HG03108 (cell line): ENCODE data around the gene RAB3IL1.
"Not testable (repeated sequence)": the region's sequence is repeated elsewhere in the genome, so short reads cannot be mapped to it uniquely, and the experiment has no call there.

Experiments used
- ATAC-seq: cut with Tn5 transposase; IDR thresholded peaks from one replicate; pipeline ENCODE4 v1.9.1; 2021; ENCODE audit warnings: moderate library complexity; ENCODE audit not compliant: unreplicated experiment

The RAB3IL1 gene

GRCh38 chr11:61887839-61888494 lies 29.4 kb downstream of the RAB3IL1 start:
- no peak for ATAC-seq

GRCh38 chr11:61886643-61887042 lies 30.7 kb downstream of the RAB3IL1 start:
- no peak for ATAC-seq

DNA sequence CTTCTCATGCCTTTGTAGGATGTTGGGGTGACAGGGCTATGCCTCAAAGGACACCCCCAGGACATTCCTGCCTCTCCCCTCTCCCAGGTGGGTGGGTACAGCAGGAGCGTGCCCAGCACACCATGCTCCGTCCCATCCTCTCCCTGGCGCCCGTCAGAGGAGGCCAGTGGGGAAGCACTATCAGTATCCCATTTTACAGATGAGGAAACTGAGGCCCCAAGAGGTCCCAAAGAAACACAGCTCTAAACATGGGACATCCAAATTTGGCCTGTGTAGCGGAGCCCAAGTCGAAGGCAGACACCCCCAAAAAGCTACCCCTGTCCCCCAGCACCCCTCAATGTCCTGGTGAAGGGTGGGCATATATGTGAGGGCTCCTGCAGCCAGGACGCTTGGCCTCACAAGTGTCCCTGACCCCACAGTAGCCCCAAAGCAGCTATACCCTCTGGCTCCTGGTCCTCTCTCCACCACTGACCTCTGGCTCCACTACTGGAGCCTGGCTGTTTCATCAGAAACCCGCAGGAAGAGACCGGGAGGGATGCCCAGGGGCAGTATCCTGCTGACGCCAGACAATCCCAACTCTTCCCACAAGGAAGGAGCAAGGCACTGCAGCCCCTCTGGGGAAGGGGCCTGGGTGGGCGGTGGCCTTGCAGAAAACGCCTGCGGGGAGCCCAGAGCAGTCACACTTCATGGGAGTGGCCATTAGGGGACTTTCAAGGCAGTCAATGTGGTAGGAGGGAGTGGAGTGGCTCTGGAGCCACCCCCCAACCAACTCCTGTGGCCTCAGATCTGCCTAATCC lies 31.4 kb downstream of the RAB3IL1 start:
- no peak for ATAC-seq

- no peak for ATAC-seq
These were observed 32.1 kb downstream of the RAB3IL1 start for GRCh38 chr11:61885166-61885778.

DNA sequence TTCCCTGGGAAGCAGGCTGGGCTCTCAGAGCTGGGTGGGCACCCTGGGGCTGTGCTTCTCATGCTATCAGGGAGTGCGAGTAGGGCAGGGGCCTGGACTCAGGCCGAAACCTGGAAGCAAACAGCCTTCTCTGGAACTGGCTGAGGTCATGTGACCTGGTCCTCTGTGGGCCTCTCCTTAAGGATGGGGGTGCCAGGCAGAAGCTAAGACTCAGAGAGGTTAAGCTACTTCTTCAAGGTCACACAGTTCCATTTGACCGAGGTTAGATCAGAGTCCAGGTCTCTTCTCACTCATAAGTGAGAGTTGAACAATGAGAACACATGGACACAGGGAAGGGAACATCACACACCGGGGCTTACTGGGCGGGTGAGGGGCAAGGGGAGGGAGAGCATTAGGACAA lies 33.4 kb downstream of the RAB3IL1 start:
- ATAC-seq, result no peak

DNA sequence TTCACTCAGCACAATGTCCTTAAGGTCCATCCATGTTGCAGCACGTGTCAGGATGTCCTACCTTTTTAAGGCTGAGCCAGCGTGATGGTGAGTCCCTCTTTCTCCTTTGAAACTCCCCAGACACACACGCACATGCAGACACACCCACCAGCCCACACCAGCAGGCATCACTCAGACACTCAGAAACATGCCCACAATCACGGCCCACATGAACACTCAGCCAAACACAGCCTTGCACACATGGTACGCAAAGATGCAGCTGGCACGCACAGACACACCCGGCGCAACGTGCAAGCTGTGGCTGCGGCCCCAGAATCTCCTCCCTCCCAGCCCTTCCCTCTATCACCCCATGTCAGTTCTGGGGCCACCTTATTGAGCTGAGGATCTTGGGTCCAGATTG lies 34.0 kb downstream of the RAB3IL1 start:
- no peak for ATAC-seq

GRCh38 chr11:61882879-61883278 lies 34.5 kb downstream of the RAB3IL1 start:
- no peak for ATAC-seq

DNA sequence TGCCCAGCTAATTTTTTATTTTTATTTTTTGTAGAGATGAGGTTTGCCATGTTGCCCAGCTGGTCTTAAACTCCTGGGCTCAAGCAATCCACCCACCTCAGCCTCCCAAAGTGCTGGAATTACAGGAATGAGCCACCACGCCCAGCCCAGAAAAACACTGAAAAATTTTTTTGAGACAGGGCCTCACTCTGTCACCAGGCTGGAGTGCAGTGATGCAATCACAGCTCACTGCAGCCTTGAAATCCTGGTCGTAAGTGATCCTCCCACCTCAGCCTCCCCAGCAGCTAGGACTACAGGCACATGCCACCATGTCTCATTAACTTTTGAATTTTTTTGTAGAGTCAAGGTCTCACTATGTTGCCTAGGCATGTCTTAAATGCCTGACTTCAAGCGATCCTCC lies 35.1 kb downstream of the RAB3IL1 start:
- not testable (repeated sequence) for ATAC-seq

DNA sequence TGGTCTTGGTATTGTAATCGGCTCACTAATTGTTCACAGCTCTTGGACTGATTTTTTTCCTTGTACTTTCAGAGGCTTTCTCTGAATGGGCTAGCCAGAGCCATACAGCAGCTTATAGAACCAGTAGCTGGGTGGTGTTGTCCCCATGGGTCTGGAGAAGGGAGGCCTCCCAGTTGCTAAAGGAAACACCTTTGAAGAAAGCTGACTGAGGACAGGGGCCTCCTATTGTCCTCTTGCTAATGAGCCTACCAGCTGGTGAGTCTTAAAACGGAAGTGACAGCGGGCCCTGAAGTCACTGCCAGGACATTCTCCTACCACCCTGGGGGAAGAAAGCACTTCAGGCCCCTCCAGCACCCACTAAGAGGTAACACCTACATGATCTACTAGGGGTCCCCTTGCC lies 36.0 kb downstream of the RAB3IL1 start:
- ATAC-seq, result no peak

DNA sequence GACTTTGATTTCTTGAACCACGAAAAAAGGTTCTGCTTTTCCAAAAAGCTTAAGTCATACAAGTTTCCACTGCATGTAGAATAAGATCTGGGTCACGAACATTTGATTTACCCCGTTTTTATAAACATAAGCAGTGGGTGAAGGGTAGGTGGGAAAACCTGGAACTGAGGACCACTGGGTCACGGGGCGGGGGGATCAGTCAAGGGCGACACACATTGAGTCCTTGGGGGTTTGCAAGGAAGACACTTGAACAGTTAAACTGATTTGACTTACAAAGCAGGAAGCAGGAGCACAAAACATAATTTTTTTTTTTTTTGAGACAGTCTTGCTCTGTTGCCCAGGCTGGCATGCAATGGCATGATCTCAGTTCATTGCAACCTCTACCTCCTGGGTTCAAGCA lies 36.9 kb downstream of the RAB3IL1 start:
- ATAC-seq, result no peak

DNA sequence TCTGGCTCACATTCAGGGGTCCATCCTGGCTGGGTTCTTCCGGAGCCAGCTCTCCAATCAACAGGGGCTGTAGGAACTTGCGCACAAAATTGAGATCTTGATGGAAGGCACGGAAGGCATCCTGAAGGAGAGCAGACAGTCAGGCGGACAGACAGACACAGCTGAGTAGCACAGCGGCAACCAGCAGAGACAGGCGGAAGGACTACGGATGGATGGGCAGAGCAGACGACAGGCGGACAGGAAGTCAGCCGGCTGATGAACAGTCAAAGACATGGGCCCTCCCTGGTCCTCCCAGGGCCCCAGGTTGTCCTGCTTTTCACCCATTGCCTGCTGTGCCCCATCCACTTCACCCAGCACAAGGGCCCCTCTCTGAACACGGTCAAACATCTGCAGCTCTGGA lies 37.3 kb downstream of the RAB3IL1 start:
- ATAC-seq, result no peak

- no peak for ATAC-seq
These were observed 38.2 kb downstream of the RAB3IL1 start for GRCh38 chr11:61879152-61879551.

DNA sequence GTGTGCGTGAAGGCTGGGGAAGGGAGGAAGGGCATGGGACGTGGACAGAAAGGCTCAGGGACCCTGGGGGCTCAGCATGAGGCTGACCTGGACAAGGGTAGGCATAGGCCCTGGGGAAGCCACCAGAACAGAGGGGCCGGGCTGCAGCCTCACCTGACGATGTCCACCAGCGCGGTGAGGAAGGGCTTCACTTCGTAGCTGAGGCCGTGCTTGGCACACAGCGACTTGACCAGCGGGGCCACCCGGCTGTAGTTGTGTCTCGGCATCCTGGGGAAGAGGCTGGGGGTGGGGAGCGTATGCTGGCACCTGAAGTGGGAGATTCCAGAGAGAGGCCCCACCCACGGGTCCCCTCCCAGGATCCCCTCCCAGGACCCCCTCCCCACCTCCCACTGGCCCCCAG lies 41.7 kb downstream of the RAB3IL1 start:
- no peak for ATAC-seq

GRCh38 chr11:61874853-61875252 lies 42.5 kb downstream of the RAB3IL1 start:
- no peak for ATAC-seq

GRCh38 chr11:61874377-61874809 lies 43.0 kb downstream of the RAB3IL1 start:
- ATAC-seq, result no peak

GRCh38 chr11:61873588-61874376 lies 43.6 kb downstream of the RAB3IL1 start:
- no peak for ATAC-seq

DNA sequence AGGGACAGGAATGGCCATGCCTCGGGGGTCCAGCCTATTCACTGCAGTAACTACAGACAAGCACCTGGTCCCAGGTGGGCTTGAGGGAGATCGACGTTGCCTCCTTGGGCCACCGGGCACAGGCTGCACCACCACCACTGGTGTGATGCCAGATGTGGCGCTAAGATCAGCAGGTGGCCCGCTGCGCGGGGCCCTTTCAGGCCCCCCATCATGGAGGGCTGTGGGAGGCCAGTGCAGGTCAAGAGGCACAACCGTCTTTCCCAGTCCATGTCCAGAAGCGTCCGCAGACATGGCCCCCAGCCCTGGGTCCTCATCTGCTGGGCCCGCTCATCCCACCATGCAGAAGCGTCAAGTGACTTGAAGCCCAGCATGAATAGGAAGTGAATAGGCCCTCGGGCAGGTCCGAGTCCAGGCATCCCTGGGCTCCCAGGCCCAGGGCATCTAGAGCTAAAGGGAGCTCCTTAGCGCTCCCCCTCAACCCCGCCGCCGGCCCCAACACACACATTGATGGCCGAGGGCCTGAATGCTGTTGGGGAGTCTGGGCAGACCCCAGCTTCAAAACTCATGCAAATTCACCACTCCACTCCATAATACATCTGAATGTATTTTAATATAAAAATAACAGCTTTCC lies 44.3 kb downstream of the RAB3IL1 start:
- ATAC-seq, result no peak

- ATAC-seq, result peak; percentile 75
These were observed 46.2 kb downstream of the RAB3IL1 start for GRCh38 chr11:61871158-61871597.

DNA sequence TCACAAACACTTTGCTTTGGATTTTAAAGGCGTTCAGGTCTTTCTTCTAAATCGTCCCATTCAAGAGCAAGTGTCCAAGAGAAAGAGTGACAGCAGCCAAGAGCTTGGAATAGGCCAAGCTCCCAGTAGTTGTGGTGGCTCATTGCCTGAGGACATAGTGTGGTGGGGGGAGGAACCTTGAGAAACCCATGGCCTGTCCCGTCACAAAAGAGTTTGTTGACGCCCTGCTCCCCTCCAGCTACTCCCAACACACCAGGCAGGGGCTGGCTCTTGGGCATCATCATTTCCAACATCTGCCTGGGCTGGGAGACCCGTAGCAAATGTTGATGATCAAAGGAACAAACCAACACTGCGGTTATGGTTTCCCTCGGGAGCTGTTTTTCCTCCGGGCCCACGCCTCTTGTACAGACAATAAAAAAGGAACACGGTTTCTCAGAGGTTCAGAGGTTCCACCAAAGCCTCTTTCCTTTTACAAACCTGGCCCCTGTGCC lies 46.8 kb downstream of the RAB3IL1 start:
- ATAC-seq, result no peak

GRCh38 chr11:61869708-61870451 lies 47.5 kb downstream of the RAB3IL1 start:
- no peak for ATAC-seq
